Stimulated activated CD4-positive, alpha-beta T cell treated with anti-CD3 and anti-CD28 coated beads, Interleukin-1b, Interleukin-23, amount 100 ng/mL, for 48 hours (primary cell): Measurements from ENCODE around the gene ROCK2.
"Not testable (repeated sequence)": the region's sequence is repeated elsewhere in the genome, so short reads cannot be mapped to it uniquely, and the experiment has no call there.

ENCODE experiments used
- DNase-seq: peaks from one replicate; pipeline ENCODE4 v3.0.0-alpha.2; 2020

The ROCK2 gene

GRCh38 chr2:11261564-11261963 lies 82.9 kb downstream of the ROCK2 start:
- DNase-seq: not testable (repeated sequence)

GRCh38 chr2:11260979-11261378 lies 83.5 kb downstream of the ROCK2 start:
- no peak for DNase-seq

DNA sequence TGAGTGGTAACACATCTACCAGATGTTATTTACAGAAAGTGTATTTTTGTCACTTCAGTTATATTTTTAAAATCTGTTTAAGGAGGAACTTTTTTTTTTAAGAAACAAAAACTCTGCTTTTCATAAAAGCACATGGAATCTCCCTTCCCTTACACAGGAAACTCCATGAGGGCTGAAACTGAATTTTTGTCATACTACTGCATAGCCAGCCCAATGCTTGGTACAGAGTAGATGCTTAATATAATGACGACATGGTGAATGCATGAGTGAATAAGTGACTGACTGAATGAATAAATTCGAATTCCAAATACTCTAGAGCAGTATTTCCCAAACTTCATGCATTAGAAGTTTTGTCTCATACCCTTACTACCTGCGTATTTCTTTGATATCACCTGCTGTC lies 86.5 kb downstream of the ROCK2 start:
- DNase-seq: no peak

DNA sequence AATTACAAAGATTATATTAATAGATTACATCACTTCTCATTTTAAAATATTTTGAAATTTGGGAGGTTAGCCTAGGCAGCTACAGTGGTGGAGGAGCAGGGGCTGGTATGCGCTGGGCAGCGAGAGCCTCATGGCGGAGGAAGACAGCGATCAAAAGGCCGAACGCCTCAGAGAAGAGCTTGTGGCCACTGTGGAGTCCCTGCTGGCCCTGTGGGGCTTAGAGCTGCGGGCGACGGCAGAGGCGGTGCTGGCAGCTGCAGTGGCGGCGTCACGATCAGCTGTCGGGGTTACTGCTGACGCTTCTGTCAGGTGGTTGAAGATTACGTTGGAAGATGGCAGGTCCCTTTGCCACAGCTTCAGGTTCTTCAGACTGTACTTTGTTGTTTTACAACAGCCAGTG lies 87.4 kb downstream of the ROCK2 start:
- no peak for DNase-seq

- DNase-seq: no peak
Measured at GRCh38 chr2:11256166-11256565, 88.3 kb downstream of the ROCK2 start.

DNA sequence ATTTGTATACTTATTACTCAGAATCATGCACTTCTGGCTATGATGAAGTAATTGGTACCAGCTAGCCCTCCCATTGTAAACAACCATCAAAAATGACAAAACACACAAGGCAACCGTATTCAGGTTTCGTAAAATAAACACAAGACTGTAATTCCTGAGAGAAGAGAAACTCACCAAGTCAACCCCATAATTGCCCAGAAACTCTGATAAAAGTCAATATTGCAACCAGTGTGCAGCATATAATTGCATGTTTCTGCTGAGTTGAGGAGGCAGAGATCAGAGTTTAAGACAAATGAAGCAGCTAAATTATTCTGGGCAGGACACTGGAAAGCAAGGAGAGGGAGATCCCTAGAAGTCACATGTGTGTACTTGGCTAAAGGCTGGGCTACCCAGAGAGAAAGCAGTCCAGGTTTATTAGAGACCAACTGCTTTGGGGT lies 90.3 kb downstream of the ROCK2 start:
- no peak for DNase-seq

GRCh38 chr2:11252458-11252857 lies 92.0 kb downstream of the ROCK2 start:
- DNase-seq: not testable (repeated sequence)

GRCh38 chr2:11250400-11251196 lies 93.8 kb downstream of the ROCK2 start:
- no peak for DNase-seq

DNA sequence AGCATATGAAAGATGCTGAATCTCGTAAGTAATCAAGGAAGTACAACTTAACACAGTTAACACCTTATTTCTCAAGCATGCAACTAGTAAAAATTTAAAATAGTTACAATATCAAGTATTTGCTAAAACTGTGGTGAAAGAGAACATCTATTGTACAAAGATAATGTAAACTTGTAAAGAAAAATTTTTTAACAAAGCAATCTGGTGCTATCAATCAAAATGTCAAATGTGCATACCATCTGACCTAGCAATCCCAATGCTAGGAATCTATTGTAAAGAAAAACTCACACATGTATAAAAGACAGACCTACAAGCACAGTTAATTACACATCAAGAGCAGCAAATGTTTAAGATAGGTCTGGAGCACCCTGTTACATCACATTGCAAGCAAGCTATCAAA lies 99.1 kb downstream of the ROCK2 start:
- DNase-seq: no peak

DNA sequence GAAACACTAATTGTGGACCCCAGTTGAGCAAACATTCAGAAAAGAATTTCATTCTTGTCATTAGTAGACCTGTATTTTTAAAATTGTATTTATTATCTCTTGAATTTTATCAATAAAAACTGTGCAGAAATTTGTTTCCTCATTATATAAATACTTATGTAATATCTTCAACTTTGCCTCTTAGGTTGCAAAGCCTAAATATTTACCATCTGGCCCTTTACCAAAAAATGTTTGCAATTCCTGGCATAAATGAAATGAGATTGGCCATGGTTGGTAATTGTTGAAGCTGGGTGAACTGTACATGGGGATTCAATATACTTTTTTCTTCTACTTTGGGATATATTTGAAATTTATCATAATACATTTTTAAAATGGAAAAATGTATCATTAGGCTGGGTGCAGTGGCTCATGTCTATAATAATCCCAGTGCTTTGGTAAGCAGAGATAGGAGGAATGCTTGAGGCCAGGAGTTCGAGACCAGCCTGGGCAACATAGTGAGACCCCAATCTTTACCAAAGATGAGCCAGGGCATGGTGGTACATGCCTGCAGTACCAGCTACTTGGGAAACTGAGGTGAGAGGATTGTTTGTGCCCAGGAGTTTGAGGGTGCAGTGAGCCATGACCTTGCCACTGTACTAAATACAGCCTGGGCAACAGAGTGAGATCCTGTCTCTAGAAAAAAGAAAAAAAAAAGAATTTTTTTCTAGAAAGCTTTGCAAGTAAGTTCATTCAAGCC lies 100.2 kb downstream of the ROCK2 start:
- DNase-seq: no peak

DNA sequence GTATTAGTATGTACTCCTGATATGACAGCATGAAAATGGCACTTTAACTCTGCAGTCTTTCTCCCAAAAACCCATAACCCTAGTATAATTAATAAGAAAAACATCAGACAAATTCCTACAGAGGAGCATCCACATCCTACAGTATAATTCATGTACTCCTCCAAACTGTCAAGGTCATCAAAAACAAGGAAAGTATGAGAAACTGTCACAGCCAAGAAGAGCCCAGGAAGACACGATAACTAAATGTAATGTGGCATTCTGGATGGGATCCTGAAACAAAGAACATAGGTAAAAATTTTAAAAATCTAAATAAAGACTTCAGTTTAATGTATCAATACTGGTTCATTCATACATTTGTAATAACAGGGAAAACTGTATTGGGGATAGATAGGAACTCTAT lies 100.9 kb downstream of the ROCK2 start:
- no peak for DNase-seq

DNA sequence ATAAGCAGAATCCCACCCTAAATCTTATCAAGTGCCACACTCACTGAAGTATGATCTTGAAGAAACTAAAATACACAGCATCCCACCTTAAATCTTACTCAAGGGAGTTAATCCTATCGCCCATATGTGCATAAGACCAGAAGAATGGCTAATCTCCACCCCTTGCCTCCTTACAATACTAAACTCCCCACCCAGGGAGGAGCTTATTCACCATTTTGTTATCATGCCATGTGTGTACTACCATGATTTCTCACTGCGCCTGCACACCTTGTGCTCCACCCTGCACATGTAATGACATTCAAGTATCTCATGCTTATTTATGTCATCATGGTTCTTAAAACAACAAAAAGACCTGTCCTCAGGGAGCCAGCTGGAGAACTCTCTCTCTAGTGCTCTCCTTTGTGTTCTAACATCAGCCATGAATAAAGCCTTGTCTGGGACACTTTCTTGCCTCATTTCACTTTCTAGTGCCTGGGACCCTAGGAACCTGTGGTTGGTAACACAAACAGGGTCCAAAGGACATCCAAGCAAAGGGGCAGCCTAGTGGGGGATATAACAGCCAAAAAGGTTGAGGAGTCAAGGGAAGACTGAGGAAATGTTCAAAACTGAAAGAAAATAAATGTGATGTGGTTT lies 101.8 kb downstream of the ROCK2 start:
- no peak for DNase-seq

DNA sequence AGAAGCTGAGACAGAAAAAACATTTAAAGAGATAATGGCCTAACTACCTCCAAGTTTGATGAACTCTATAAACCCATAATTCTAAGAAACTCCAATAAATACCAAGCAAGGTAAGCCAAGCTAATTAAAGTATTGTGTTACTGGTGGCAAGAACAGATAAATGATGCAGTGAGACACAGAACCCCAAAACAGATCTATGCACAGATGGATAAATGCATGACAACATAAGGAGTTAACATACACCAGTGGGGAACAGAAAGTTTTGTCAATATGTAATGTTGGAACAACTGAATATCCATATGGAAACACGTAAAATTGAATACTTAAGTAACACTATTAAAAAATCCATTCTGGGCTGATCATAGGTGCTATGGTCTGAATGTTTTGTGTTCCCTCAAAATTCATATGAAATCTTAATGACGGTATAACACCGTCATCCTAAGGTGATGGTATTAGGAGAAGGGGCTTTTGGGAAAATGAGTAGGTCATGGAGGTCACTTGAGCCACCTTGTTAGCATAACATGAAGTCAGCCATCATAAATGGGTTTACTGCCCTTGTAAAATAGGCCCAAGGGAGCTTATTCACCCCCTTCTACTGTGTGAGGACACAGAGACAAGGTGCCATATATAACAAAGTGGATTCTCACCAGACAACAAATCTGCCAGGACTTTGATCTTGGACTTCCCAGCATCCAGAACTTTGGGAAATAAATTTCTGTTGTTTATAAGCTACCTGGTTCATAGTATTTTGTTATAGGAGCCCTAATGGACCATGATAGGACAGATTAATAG lies 102.8 kb downstream of the ROCK2 start:
- DNase-seq: no peak

DNA sequence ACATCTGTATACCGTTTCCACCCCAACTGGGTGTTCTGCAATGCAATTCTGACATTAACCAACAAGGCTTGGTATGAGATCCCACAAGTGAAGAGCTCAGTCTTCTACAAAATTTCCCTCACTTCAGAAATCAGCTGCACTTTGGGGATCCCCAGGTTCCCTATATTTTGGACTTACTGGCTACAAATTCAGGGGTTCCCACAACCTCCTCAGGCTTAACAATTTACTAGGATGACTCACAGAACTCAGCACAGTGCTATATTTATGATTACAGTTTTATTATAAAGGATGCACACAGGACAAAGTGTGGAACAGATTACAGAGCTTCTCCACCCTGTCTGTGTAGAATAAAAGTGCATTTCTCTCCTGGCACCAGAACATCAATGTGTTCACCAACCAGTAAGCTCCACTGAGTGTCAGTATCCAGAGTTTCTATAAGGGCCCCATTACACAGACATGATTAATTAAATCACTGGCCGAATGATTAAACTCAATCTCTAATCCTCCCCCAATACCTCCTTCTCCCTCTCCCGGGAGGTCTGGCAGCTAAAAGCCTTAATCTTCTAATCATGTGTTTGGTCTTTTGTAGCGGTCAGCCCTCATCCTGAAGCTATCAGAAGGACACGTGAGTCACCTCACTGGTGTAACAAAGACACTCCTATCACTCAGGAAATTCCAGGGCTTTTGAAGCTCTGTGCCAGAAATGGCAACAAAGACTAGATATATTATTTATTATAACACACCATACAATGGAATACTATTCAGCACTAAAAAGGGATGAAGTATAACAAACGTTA lies 104.6 kb downstream of the ROCK2 start:
- DNase-seq: no peak

GRCh38 chr2:11239147-11239546 lies 105.3 kb downstream of the ROCK2 start:
- no peak for DNase-seq

DNA sequence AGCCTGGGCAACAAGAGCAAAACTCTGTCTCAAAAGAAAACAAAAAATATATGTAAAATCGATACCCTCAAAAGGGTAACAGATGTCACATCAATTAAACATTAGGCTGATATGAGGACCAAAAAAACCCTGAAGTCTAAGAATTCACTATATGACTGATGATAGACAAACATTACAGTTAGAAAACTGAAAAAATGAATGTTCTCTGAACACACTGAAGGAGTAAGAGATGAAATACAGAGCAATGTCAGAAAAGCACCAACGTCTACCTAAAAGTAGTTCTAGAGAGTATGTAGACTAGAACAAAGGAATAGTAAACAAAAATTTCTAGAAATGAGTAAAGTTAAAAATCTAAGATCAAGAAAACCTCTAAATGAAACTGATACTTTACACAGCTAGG lies 107.3 kb downstream of the ROCK2 start:
- DNase-seq: no peak

GRCh38 chr2:11236335-11236734 lies 108.1 kb downstream of the ROCK2 start:
- no peak for DNase-seq

GRCh38 chr2:11235583-11235982 lies 108.9 kb downstream of the ROCK2 start:
- DNase-seq: no peak

DNA sequence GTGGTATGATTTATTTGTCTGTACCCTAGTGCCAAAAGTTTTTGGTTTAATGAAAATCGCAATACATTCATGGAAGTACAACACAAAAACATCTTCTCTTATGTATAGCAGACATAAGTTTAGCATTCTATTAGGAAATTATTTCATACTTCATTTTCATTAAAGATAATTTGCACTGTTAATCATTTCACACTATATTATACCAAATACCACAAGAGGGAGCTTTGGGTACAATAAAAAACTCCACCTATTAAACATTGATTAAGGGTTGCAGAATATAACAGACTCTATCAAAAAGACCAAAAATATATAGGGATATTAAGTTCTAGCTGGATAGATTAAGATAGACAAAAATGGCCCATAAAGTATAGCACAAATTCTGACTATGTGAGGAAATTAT lies 110.1 kb downstream of the ROCK2 start:
- DNase-seq: no peak

DNA sequence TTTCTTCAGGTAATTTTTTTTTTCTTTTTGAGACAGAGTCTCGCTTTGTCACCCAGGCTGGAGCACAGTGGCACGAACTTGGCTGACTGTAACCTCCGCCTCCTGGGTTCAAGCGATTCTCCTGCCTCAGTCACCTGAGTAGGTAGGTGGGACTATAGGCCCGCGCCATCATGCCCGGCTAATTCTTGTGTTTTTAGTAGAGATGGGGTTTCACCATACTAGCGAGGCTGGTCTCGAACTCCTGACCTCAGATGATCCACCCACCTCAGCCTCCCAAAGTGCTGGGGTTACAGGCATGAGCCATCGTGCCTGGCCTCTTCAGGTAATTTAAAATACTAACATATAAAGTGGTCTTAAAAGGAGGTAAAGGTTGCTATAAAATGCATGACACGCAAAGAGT lies 113.2 kb downstream of the ROCK2 start:
- not testable (repeated sequence) for DNase-seq

- DNase-seq: no peak
Measured at GRCh38 chr2:11228692-11229091, 115.7 kb downstream of the ROCK2 start.

- DNase-seq: no peak
Measured at GRCh38 chr2:11227595-11227994, 116.8 kb downstream of the ROCK2 start.
